Measurements from ENCODE around the gene NEUROD4.

Gene NEUROD4

GRCh38 chr12:55058082-55058481 is 38.3 kb downstream of the NEUROD4 start:
- no peak for TF ChIP-seq CTCF (IDR thresholded peaks at IDR 0.05; ENCODE audit: control insufficient read depth, insufficient read depth, low read depth, low read length, missing control alignments)
- no peak overlapping the region for H3K4me3 ChIP-seq (ENCODE audit: control insufficient read depth, low read depth, low read length)
- DNase-seq (ENCODE audit: low read depth) = no peak

- TF ChIP-seq CTCF (IDR thresholded peaks at IDR 0.05; ENCODE audit: control insufficient read depth, insufficient read depth, low read depth, low read length, missing control alignments) = no peak
- no peak for DNase-seq (ENCODE audit: low read depth)
- no peak overlapping the region for H3K4me3 ChIP-seq (ENCODE audit: control insufficient read depth, low read depth, low read length)
These were observed 39.0 kb downstream of the NEUROD4 start for GRCh38 chr12:55058776-55059175.

DNA sequence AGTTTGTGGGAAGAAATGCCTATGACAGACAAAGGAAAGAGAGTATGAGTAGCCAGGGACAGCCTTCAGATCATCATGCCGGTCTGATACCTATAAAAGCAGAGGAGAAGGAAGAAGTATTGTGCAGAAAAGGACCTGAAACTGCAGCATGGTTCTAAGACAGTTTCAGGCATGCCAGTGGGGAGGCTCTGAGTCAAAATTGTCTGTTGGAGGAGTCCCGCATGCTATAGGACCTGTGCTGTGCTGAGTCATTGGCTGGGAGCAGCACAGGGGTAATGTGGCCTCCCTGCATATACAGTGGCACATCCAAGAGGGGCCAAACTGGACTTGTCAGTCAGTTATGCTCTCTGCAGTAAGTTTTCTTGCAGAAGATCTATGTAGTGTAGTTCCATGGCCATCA is 40.7 kb downstream of the NEUROD4 start:
- DNase-seq (ENCODE audit: low read depth) = no peak
- no peak for TF ChIP-seq CTCF (IDR thresholded peaks at IDR 0.05; ENCODE audit: control insufficient read depth, insufficient read depth, low read depth, low read length, missing control alignments)
- H3K4me3 ChIP-seq (ENCODE audit: control insufficient read depth, low read depth, low read length) = no peak overlapping the region

- no peak for TF ChIP-seq CTCF (IDR thresholded peaks at IDR 0.05; ENCODE audit: control insufficient read depth, insufficient read depth, low read depth, low read length, missing control alignments)
- no peak for DNase-seq (ENCODE audit: low read depth)
- H3K4me3 ChIP-seq (ENCODE audit: control insufficient read depth, low read depth, low read length) = no peak overlapping the region
These were observed 41.2 kb downstream of the NEUROD4 start for GRCh38 chr12:55061024-55061423.

- no peak for DNase-seq (ENCODE audit: low read depth)
- no peak overlapping the region for H3K4me3 ChIP-seq (ENCODE audit: control insufficient read depth, low read depth, low read length)
- no peak for TF ChIP-seq CTCF (IDR thresholded peaks at IDR 0.05; ENCODE audit: control insufficient read depth, insufficient read depth, low read depth, low read length, missing control alignments)
These were observed 43.5 kb downstream of the NEUROD4 start for GRCh38 chr12:55063291-55063690.

DNA sequence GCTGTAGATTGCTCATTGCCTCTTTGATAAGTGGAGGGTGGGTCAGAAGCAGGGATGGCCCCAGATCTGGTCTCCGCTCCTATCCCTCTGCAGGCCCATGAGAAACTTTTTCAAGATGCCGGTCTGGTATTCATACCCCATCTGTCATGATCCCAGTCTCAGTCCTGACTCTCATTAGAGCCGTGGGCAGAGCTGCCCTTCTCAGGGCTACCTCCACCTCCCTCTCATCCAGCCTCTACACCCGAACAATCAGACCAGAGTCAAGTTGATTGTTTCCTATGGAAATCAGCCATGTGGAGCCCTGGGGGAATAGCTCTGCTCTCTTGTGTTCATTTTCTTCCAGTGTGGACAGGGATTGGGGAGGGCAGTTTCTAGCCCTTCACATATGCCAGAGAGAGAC is 45.8 kb downstream of the NEUROD4 start:
- TF ChIP-seq CTCF (IDR thresholded peaks at IDR 0.05; ENCODE audit: control insufficient read depth, insufficient read depth, low read depth, low read length, missing control alignments) = no peak
- no peak overlapping the region for H3K4me3 ChIP-seq (ENCODE audit: control insufficient read depth, low read depth, low read length)
- DNase-seq (ENCODE audit: low read depth) = no peak

DNA sequence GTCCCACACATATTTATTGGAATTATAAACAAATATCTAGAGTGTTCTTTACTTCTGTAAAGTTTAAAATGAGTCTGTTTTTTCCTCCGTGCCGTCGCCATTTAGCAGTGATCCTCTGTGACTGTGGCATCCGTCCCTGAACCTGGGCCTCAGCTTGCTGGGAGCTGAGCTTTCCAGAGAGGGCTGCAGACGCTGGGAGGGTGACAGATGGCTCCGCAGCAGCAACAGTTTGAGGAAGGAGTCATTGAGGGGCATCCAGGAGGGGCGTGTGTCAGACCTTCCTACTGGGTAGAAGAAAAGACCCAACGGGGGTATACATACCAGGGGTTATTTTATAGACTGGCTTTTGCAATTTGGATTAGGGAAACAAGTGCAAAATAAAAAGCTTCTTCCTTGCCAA is 47.9 kb downstream of the NEUROD4 start:
- DNase-seq (ENCODE audit: low read depth) = no peak
- TF ChIP-seq CTCF (IDR thresholded peaks at IDR 0.05; ENCODE audit: control insufficient read depth, insufficient read depth, low read depth, low read length, missing control alignments) = no peak
- H3K4me3 ChIP-seq (ENCODE audit: control insufficient read depth, low read depth, low read length) = no peak overlapping the region
